Esophagus squamous epithelium (tissue), 4 donors: ENCODE data around the gene CLDN2.

ENCODE experiments used
- CTCF ChIP-seq, 6 experiments: fragments of 450-650 bp in 4 of 6; fragments of 200-600 bp in 2 of 6; sonication (generic) in 2 of 6; IDR thresholded peaks; one replicate each; pipeline ENCODE4 v1.5.1; 2016 to 2019; ENCODE audit warnings: antibody characterized with exemption in 6 of 6, mild to moderate bottlenecking in 4 of 6, moderate library complexity in 4 of 6
- POLR2A ChIP-seq, 4 donors: fragments of 450-650 bp; IDR thresholded peaks; one replicate each; pipeline ENCODE4 v1.6.1; 2017; ENCODE audit warnings: antibody characterized with exemption in 4 of 4, mild to moderate bottlenecking in 4 of 4, moderate library complexity in 3 of 4

DNA sequence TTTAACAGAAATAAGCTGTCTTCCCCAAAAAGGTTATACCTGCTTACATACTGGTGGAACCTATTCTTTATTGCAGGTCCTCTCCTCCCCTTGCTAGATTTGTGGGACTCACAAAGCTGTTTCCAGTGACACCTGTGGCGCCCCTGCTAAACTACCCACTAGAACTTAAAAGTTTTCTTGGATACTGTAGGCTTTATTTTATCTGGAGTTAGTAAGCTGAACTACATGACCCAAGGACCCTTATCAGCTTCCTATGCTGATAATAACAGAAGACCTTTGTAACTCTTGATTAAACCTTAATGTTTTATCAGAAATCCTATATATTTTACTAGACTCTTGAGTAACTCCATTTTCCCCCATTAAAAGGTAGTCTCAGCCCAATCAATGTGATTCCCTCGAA lies 32.3 kb downstream of the CLDN2 start:
- TF ChIP-seq CTCF (IDR thresholded peaks at IDR 0.05) (no peak), POLR2A (IDR thresholded peaks at IDR 0.05) (no peak)
